KMS-11 (cell line): ENCODE results near the gene NFATC2.

Experiments used
- H2AFZ ChIP-seq: fragments of 200-600 bp; sonication (generic); 2 replicates; pipeline ENCODE4 v1.6.1; 2016; ENCODE audit warnings: antibody characterized with exemption, mixed run types, low read depth
- H3K27ac ChIP-seq: fragments of 200-600 bp; sonication (generic); 2 replicates; pipeline ENCODE4 v1.6.1; 2016; ENCODE audit warnings: mild to moderate bottlenecking, mixed run types
- H3K27me3 ChIP-seq: fragments of 200-600 bp; sonication (generic); 2 replicates; pipeline ENCODE4 v1.6.1; 2017; ENCODE audit warnings: mild to moderate bottlenecking, low read depth, mixed run types, moderate library complexity; ENCODE audit not compliant: insufficient read depth
- H3K36me3 ChIP-seq: fragments of 200-600 bp; sonication (generic); 2 replicates; pipeline ENCODE4 v1.6.1; 2017; ENCODE audit warnings: mild to moderate bottlenecking, mixed run types; ENCODE audit not compliant: insufficient read depth
- H3K4me1 ChIP-seq: fragments of 200-600 bp; sonication (generic); 2 replicates; pipeline ENCODE4 v1.6.1; 2016; ENCODE audit warnings: mild to moderate bottlenecking, low read depth, mixed run types; ENCODE audit not compliant: poor library complexity, severe bottlenecking
- H3K4me2 ChIP-seq: fragments of 200-600 bp; sonication (generic); 2 replicates; pipeline ENCODE4 v1.7.0; 2016; ENCODE audit warnings: mild to moderate bottlenecking, mixed run types
- H3K4me3 ChIP-seq: fragments of 200-600 bp; sonication (generic); IDR thresholded peaks from 2 replicates; pipeline ENCODE4 v1.6.1; 2017; ENCODE audit warnings: low read depth, low read length, mixed read lengths; ENCODE audit not compliant: insufficient read depth
- H3K79me2 ChIP-seq: fragments of 200-600 bp; sonication (generic); 2 replicates; pipeline ENCODE4 v1.6.1; 2016; ENCODE audit warnings: low read depth, mixed run types; ENCODE audit not compliant: insufficient read depth
- H3K9ac ChIP-seq: fragments of 200-600 bp; sonication (generic); 2 replicates; pipeline ENCODE4 v1.6.1; 2016; ENCODE audit warnings: mild to moderate bottlenecking, mixed run types
- H4K20me1 ChIP-seq: fragments of 200-600 bp; sonication (generic); 2 replicates; pipeline ENCODE4 v1.6.1; 2016; ENCODE audit warnings: mild to moderate bottlenecking, mixed run types; ENCODE audit not compliant: insufficient read depth
- TF ChIP-seq, protein P1 (sequence below): fragments of 200-600 bp; sonication (generic); conservative IDR thresholded peaks from 2 replicates; pipeline ENCODE4 v1.6.1; 2017; ENCODE audit warnings: low read depth, mild to moderate bottlenecking, antibody characterized with exemption, low read length, moderate library complexity, mixed read lengths

NFATC2 gene

DNA sequence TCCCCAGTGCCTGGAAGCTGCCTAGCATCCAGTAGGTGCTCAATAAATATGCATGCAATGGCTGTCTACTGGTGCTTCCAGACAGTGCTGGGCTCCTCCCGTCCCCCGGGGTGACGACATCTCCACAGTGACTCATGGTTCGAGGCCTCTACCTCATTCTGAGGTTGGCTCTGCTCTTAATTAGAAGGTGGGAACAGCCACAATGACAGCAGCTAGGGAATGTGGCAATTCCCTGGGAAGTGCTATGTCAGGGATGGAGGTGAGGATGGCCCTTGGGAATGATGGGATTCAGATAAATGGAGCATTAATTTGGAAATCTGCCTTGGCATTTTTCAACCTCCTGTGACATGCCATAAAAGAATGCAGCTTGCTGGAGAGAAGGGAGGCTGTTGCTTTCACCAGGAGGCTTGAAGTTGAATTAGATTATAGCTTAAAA, 43.5 kb upstream of the NFATC2 start:
- H4K20me1 ChIP-seq, result no peaks in the 10 kb centered on the region
- no peaks in the 10 kb centered on the region for H3K79me2 ChIP-seq
- no peaks in the 10 kb centered on the region for H3K36me3 ChIP-seq
- no peaks in the 10 kb centered on the region for H3K4me1 ChIP-seq
- H3K27ac ChIP-seq, result no peak overlapping the region
- no peak overlapping the region for H3K4me3 ChIP-seq
- no peak overlapping the region for H3K4me2 ChIP-seq
- no peak overlapping the region for H2AFZ ChIP-seq
- H3K27me3 ChIP-seq, result no peaks in the 10 kb centered on the region
- TF ChIP-seq, protein P1, sequence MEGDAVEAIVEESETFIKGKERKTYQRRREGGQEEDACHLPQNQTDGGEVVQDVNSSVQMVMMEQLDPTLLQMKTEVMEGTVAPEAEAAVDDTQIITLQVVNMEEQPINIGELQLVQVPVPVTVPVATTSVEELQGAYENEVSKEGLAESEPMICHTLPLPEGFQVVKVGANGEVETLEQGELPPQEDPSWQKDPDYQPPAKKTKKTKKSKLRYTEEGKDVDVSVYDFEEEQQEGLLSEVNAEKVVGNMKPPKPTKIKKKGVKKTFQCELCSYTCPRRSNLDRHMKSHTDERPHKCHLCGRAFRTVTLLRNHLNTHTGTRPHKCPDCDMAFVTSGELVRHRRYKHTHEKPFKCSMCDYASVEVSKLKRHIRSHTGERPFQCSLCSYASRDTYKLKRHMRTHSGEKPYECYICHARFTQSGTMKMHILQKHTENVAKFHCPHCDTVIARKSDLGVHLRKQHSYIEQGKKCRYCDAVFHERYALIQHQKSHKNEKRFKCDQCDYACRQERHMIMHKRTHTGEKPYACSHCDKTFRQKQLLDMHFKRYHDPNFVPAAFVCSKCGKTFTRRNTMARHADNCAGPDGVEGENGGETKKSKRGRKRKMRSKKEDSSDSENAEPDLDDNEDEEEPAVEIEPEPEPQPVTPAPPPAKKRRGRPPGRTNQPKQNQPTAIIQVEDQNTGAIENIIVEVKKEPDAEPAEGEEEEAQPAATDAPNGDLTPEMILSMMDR, result no peak
- H3K9ac ChIP-seq, result no peak overlapping the region

DNA sequence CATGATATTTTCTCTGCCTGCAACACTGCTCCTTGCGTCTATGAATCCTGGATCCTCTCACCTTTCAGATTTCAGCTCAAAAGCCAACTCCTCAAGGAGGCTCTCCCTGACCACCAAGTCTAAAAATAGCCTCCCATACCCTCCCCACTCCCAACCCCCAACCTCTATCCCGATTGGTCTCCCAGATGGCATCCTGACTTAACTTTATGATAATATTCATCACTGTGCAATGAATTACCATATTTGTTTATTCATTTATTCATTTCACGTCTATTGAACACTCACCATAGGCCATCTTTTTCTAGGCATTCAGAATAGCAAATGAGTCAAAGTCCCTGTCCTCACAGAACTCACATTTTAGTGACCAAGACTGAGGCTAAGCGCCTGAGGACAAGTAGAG, 42.6 kb upstream of the NFATC2 start:
- no peaks in the 10 kb centered on the region for H3K4me1 ChIP-seq
- no peaks in the 10 kb centered on the region for H3K27me3 ChIP-seq
- H3K79me2 ChIP-seq, result no peaks in the 10 kb centered on the region
- no peaks in the 10 kb centered on the region for H4K20me1 ChIP-seq
- H3K36me3 ChIP-seq, result no peaks in the 10 kb centered on the region
- H3K9ac ChIP-seq, result no peak overlapping the region
- no peak overlapping the region for H3K4me3 ChIP-seq
- TF ChIP-seq, protein P1, result no peak
- H3K4me2 ChIP-seq, result no peak overlapping the region
- no peak overlapping the region for H3K27ac ChIP-seq
- H2AFZ ChIP-seq, result no peak overlapping the region

DNA sequence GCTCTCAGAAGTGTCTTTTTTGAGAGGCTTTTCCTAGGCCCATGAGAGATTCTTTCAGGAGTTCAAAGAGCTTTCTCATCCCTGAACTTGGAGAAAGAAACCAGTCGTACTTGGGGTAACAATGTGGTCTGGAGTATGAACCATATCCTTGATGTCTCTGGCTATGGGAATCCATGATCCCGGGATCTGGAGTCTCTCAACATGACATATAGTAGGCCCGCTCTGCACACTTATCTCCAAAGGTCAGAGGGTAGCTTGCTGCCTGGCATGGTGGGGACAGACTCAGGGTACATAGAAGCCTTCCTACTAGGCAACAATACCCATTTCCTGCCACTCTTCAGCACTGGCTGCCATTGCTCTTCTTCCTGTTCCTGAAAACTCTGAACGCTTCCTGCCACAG, 42.2 kb upstream of the NFATC2 start:
- TF ChIP-seq, protein P1, result no peak
- Histone ChIP-seq H3K9ac (no peak overlapping the region), H2AFZ (no peak overlapping the region), H3K79me2 (no peaks in the 10 kb centered on the region), H3K27me3 (no peaks in the 10 kb centered on the region), H3K27ac (no peak overlapping the region), H3K4me3 (no peak overlapping the region), H3K4me2 (no peak overlapping the region), H3K36me3 (no peaks in the 10 kb centered on the region), H4K20me1 (no peaks in the 10 kb centered on the region), H3K4me1 (no peaks in the 10 kb centered on the region)

DNA sequence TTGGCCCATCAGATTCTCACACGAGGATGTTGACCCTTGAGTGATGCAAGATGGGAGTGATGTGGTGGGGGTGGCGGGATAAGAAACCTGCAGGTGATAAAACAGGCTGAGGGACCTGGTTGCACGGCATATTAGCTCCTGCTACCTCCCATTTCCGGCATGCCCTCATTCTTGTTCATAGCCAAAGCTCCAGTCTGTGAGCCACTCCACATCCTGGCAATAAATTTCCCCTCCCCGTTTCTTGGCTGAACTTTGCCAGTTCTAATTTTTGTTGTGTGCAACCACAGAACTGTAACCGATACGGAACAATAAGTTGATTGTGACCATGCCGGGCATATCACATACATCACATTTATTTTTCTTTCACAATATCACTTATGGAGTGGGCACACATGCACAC, 41.6 kb upstream of the NFATC2 start:
- Histone ChIP-seq H3K4me3 (no peak overlapping the region), H3K36me3 (no peaks in the 10 kb centered on the region), H3K79me2 (no peaks in the 10 kb centered on the region), H4K20me1 (no peaks in the 10 kb centered on the region), H2AFZ (no peak overlapping the region), H3K9ac (no peak overlapping the region), H3K27ac (no peak overlapping the region), H3K4me2 (no peak overlapping the region), H3K27me3 (no peaks in the 10 kb centered on the region), H3K4me1 (no peaks in the 10 kb centered on the region)
- TF ChIP-seq, protein P1, result no peak
